Inflammatory macrophage treated with lipopolysaccharide for 1 hour (primary cell): ENCODE results near the gene SLC4A8.
"Not testable (repeated sequence)": the region's sequence is repeated elsewhere in the genome, so short reads cannot be mapped to it uniquely, and the experiment has no call there.

Experiments used
- DNase-seq, 2 donors: peaks; one replicate each; pipeline ENCODE4 v3.0.0-alpha.2; 2020 to 2022

SLC4A8 gene

GRCh38 chr12:51482929-51483697 is 58.5 kb downstream of the SLC4A8 start:
- no peak for DNase-seq

- no peak for DNase-seq
Measured at GRCh38 chr12:51484119-51484518, 59.5 kb downstream of the SLC4A8 start.

- DNase-seq, result no peak
Measured at GRCh38 chr12:51488281-51488680, 63.6 kb downstream of the SLC4A8 start.

GRCh38 chr12:51493281-51493680 is 68.7 kb downstream of the SLC4A8 start:
- peak in 1 of 2 donors; percentile 4 for DNase-seq

GRCh38 chr12:51496895-51497294 is 72.3 kb downstream of the SLC4A8 start:
- peak; percentile 47 to 49 for DNase-seq

- no peak for DNase-seq
Measured at GRCh38 chr12:51504851-51505250, 80.2 kb downstream of the SLC4A8 start.

- DNase-seq, result no peak
Measured at GRCh38 chr12:51505360-51506105, 80.9 kb downstream of the SLC4A8 start.

- DNase-seq, result no peak
Measured at GRCh38 chr12:51507178-51507577, 82.5 kb downstream of the SLC4A8 start.

- DNase-seq, result no peak
Measured at GRCh38 chr12:51508285-51508684, 83.7 kb downstream of the SLC4A8 start.

- no peak for DNase-seq
Measured at GRCh38 chr12:51511546-51512260, 87.1 kb downstream of the SLC4A8 start.

- DNase-seq, result no peak
Measured at GRCh38 chr12:51512438-51512837, 87.8 kb downstream of the SLC4A8 start.

- not testable (repeated sequence) for DNase-seq
Measured at GRCh38 chr12:51515037-51515436, 90.4 kb downstream of the SLC4A8 start.

GRCh38 chr12:51517316-51517715 is 92.7 kb downstream of the SLC4A8 start:
- no peak for DNase-seq

- DNase-seq, result no peak
Measured at GRCh38 chr12:51517800-51518199, 93.2 kb downstream of the SLC4A8 start.

- no peak for DNase-seq
Measured at GRCh38 chr12:51519755-51520154, 95.1 kb downstream of the SLC4A8 start.

- no peak for DNase-seq
Measured at GRCh38 chr12:51520576-51521325, 96.1 kb downstream of the SLC4A8 start.

- no peak for DNase-seq
Measured at GRCh38 chr12:51521554-51522276, 97.1 kb downstream of the SLC4A8 start.

- no peak for DNase-seq
Measured at GRCh38 chr12:51522696-51523095, 98.1 kb downstream of the SLC4A8 start.

- no peak for DNase-seq
Measured at GRCh38 chr12:51524386-51524901, 99.8 kb downstream of the SLC4A8 start.

- DNase-seq, result no peak
Measured at GRCh38 chr12:51525518-51525917, 100.9 kb downstream of the SLC4A8 start.

GRCh38 chr12:51527966-51528365 is 103.3 kb downstream of the SLC4A8 start:
- peak; percentile 55 to 78 for DNase-seq
